ENCODE data around the gene POLR2L.

POLR2L gene

DNA sequence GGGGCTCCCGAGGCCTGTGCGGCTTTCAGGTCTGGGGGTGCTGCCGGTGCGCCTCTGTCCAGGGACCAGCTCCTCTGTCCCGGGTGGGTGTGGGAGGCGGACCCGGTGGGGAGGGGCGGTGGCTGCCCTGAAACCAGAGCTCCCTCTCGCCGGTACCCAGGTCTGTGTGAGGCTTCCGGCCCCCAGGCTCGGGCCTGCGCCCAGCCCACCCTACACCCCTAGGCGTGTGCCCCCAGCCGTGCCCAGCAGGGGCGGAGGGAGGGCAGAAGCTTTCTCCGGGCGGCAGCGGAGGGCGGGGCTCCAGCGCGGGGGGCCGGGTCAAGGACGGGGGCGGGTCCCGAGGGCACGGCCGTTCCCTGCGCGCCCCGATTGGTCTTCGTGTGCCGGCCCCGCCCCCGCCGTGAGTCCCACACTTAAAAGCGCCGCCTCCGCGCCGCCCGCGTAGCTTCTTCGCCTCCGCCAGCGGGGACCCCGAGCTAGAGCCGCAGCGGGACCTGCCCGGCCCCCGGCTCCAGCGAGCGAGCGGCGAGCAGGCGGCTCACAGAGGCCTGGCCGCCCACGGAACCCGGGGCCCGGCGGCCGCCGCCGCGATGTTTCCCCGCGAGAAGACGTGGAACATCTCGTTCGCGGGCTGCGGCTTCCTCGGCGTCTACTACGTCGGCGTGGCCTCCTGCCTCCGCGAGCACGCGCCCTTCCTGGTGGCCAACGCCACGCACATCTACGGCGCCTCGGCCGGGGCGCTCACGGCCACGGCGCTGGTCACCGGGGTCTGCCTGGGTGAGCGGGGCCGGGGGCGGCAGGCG is 23.0 kb downstream of the POLR2L start:
- H3K36me3 ChIP-seq (ENCODE audit: control insufficient read depth, low read length): peaks cover 17% of the 10 kb centered on the region; the same call in 1 of the 2 replicates
- no peaks in the 10 kb centered on the region for H3K27me3 ChIP-seq (ENCODE audit: control insufficient read depth, low read length)
- peaks cover 16% of the 10 kb centered on the region for H3K79me2 ChIP-seq (ENCODE audit: control insufficient read depth, low read length)
- H3F3A ChIP-seq (ENCODE audit: control insufficient read depth, insufficient read depth): peaks cover 20% of the 10 kb centered on the region
- peaks cover 17% of the 10 kb centered on the region for H3K4me1 ChIP-seq (ENCODE audit: control insufficient read depth, low read length)
- H3K4me3 ChIP-seq (ENCODE audit: low read length): peak overlapping the region; percentile 73
- TF ChIP-seq, protein P1, sequence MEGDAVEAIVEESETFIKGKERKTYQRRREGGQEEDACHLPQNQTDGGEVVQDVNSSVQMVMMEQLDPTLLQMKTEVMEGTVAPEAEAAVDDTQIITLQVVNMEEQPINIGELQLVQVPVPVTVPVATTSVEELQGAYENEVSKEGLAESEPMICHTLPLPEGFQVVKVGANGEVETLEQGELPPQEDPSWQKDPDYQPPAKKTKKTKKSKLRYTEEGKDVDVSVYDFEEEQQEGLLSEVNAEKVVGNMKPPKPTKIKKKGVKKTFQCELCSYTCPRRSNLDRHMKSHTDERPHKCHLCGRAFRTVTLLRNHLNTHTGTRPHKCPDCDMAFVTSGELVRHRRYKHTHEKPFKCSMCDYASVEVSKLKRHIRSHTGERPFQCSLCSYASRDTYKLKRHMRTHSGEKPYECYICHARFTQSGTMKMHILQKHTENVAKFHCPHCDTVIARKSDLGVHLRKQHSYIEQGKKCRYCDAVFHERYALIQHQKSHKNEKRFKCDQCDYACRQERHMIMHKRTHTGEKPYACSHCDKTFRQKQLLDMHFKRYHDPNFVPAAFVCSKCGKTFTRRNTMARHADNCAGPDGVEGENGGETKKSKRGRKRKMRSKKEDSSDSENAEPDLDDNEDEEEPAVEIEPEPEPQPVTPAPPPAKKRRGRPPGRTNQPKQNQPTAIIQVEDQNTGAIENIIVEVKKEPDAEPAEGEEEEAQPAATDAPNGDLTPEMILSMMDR (IDR thresholded peaks at IDR 0.05; ENCODE audit: low read depth, low read length, poor library complexity, severe bottlenecking): no peak
- TF ChIP-seq EZH2phosphoT487 (IDR thresholded peaks at IDR 0.05; ENCODE audit: borderline replicate concordance, low read length): no peak
- peak overlapping the region; percentile 44 for H3K27ac ChIP-seq (ENCODE audit: low read depth, low read length)
- peaks cover 11% of the 10 kb centered on the region for H4K20me1 ChIP-seq (ENCODE audit: control insufficient read depth, insufficient read depth, low read depth, low read length)
- peak overlapping the region; percentile 83 for H3K4me2 ChIP-seq (ENCODE audit: low read length)
- no peaks in the 10 kb centered on the region for H3K9me2 ChIP-seq (replicated peaks; ENCODE audit: control insufficient read depth, low read length)
- no peaks in the 10 kb centered on the region for H3K9me3 ChIP-seq (ENCODE audit: control insufficient read depth, insufficient read depth, low read length)

DNA sequence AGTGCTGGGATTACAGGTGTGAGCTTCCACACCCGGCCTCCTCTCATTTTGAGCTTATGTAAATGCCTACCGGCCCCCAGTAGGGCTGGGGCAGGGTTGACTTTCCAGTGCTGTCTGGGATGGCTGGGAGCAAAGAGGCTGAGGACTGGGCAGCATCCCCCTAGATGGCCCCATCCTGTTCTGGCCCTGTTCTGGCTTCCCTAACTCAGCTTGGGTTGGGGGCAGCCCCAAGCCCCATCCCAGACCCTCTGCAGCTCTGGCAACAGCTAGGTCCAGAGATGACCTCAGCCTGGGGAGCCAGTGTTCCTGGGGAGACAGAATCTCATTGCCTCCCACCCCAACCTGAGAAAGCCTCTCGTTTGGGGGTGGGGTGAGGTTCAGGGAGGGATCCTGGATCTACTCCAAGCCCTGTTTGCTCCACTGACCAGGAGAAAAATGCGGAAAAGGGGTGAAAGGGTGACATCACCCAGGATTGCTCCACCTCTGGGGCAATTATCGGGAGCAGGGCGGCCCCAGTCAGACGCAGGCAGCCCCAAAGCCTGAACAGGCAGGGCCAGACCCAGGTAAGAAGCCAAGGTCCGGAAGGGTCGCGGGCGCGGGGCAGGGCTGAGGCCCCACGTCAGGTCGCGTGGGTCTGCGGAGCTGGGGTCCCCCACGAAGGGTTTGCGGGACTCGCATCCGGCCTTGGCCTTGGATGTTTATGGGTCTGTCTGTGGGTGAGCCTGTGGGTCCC is 23.8 kb downstream of the POLR2L start, which contains the start of gene PNPLA2:
TSS of gene PNPLA2 (plus strand) at position 519 of the 733 bp plus-strand sequence. CDS start 805 bp downstream, outside the sequence.
- peak within 1 kb of the TSS; percentile 73 for H3K4me3 ChIP-seq (ENCODE audit: low read length)
- peaks cover 20% of the 10 kb centered on the region for H3K4me1 ChIP-seq (ENCODE audit: control insufficient read depth, low read length)
- no peaks in the 10 kb centered on the region for H3K9me2 ChIP-seq (replicated peaks; ENCODE audit: control insufficient read depth, low read length)
- no peaks in the 10 kb centered on the region for H3K9me3 ChIP-seq (ENCODE audit: control insufficient read depth, insufficient read depth, low read length)
- H3K27me3 ChIP-seq (ENCODE audit: control insufficient read depth, low read length): no peaks in the 10 kb centered on the region
- peaks cover 11% of the 10 kb centered on the region for H4K20me1 ChIP-seq (ENCODE audit: control insufficient read depth, insufficient read depth, low read depth, low read length)
- H3K4me2 ChIP-seq (ENCODE audit: low read length): peak within 1 kb of the TSS; percentile 83
- H3F3A ChIP-seq (ENCODE audit: control insufficient read depth, insufficient read depth): peaks cover 26% of the 10 kb centered on the region
- TF ChIP-seq, protein P1 (IDR thresholded peaks at IDR 0.05; ENCODE audit: low read depth, low read length, poor library complexity, severe bottlenecking): no peak
- no peak for TF ChIP-seq EZH2phosphoT487 (IDR thresholded peaks at IDR 0.05; ENCODE audit: borderline replicate concordance, low read length)
- H3K36me3 ChIP-seq (ENCODE audit: control insufficient read depth, low read length): peaks cover 18% of the 10 kb centered on the region
- peaks cover 16% of the 10 kb centered on the region for H3K79me2 ChIP-seq (ENCODE audit: control insufficient read depth, low read length)
- H3K27ac ChIP-seq (ENCODE audit: low read depth, low read length): peak within 1 kb of the TSS; percentile 44

DNA sequence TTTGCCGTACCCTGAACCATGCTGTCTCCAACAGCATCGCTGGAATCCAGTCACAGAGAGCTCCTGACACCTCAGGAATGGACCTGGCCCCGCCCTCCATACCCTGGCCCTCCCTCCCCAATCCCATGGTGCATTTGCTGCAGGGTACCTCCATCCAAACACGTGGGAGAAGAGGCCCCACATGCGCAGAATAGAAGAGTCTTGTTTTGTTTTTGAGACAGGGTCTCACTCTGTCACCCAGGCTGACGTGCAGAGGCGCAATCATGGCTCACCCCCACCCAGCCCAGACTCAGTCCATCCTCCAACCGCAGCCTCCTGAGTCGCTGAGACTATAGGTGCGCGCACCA is 25.9 kb downstream of the POLR2L start:
- H3K27ac ChIP-seq (ENCODE audit: low read depth, low read length): no peak overlapping the region

More for the DNA sequence above, 25.9 kb downstream of the POLR2L start:
- Histone ChIP-seq H3K4me3 (ENCODE audit: low read length) (no peak overlapping the region), H3K9me2 (replicated peaks; ENCODE audit: control insufficient read depth, low read length) (no peaks in the 10 kb centered on the region), H3K4me2 (ENCODE audit: low read length) (no peak overlapping the region), H3K4me1 (ENCODE audit: control insufficient read depth, low read length) (peaks cover 38% of the 10 kb centered on the region), H3K79me2 (ENCODE audit: control insufficient read depth, low read length) (peaks cover 23% of the 10 kb centered on the region), H3K9me3 (ENCODE audit: control insufficient read depth, insufficient read depth, low read length) (no peaks in the 10 kb centered on the region), H3K36me3 (ENCODE audit: control insufficient read depth, low read length) (peaks cover 37% of the 10 kb centered on the region), H4K20me1 (ENCODE audit: control insufficient read depth, insufficient read depth, low read depth, low read length) (peaks cover 17% of the 10 kb centered on the region), H3F3A (ENCODE audit: control insufficient read depth, insufficient read depth) (peaks cover 45% of the 10 kb centered on the region), H3K27me3 (ENCODE audit: control insufficient read depth, low read length) (no peaks in the 10 kb centered on the region)
- TF ChIP-seq EZH2phosphoT487 (IDR thresholded peaks at IDR 0.05; ENCODE audit: borderline replicate concordance, low read length): no peak
- TF ChIP-seq, protein P1 (IDR thresholded peaks at IDR 0.05; ENCODE audit: low read depth, low read length, poor library complexity, severe bottlenecking): no peak

Data from DOHH2 (cell line).